Sigmoid colon (tissue), 7 donors: ENCODE measurements around the gene VPS50. TPM values are rescaled to one million over a fixed set of nuclear protein-coding genes. Genes with fewer than 3 reads are reported as not detected.

Experiments used
- DNase-seq: peaks from one replicate; pipeline ENCODE4 v3.0.0-alpha.2; 2019
- H3K27ac ChIP-seq, 4 donors: fragments of 200-600 bp; sonication (generic); one replicate each; pipeline ENCODE4 v1.5.1; 2016 to 2019; ENCODE audit warnings: mild to moderate bottlenecking in 1 of 4
- H3K27me3 ChIP-seq, 3 donors: fragments of 200-600 bp; sonication (generic); one replicate each; pipeline ENCODE4 v1.5.1; 2019; ENCODE audit warnings: mild to moderate bottlenecking in 1 of 3
- H3K36me3 ChIP-seq, 4 donors: fragments of 200-600 bp; sonication (generic); one replicate each; pipeline ENCODE4 v1.5.1; 2016 to 2019
- H3K4me1 ChIP-seq, 4 donors: fragments of 200-600 bp; sonication (generic); one replicate each; pipeline ENCODE4 v1.5.1; 2017 to 2019
- H3K4me3 ChIP-seq, 4 donors: fragments of 200-600 bp; sonication (generic); one replicate each; pipeline ENCODE4 v1.5.1; 2017 to 2019; ENCODE audit warnings: mild to moderate bottlenecking in 2 of 4, moderate library complexity in 1 of 4
- H3K9me3 ChIP-seq, 4 donors: fragments of 200-600 bp in 3 of 4; sonication (generic) in 3 of 4; one replicate each; pipeline versions ENCODE4 v1.5.1 to v1.6.1; 2013 to 2019
- CTCF ChIP-seq, 4 experiments: fragments of 450-650 bp in 3 of 4; fragments of 200-600 bp in 1 of 4; IDR thresholded peaks; one replicate each; pipeline ENCODE4 v1.5.1; 2016 to 2019; ENCODE audit warnings: antibody characterized with exemption in 4 of 4, mild to moderate bottlenecking in 3 of 4, moderate library complexity in 2 of 4
- EP300 ChIP-seq, 4 donors: sonication (generic); formaldehyde crosslinking; IDR thresholded peaks; one replicate each; pipeline ENCODE4 v1.6.1; 2017; ENCODE audit warnings: antibody characterized with exemption in 4 of 4
- POLR2A ChIP-seq, 2 donors: fragments of 450-650 bp; IDR thresholded peaks; one replicate each; pipeline ENCODE4 v1.6.1; 2016; ENCODE audit warnings: antibody characterized with exemption in 2 of 2, mild to moderate bottlenecking in 2 of 2, moderate library complexity in 2 of 2
- POLR2AphosphoS5 ChIP-seq, 4 donors: sonication (generic); formaldehyde crosslinking; IDR thresholded peaks; one replicate each; pipeline ENCODE4 v1.6.1; 2017; ENCODE audit warnings: antibody characterized with exemption in 4 of 4
- WGBS, 2 donors: extraction: QIAGEN DNeasy Blood & Tissue Kit; methylation state at CpG; one replicate each; pipeline ENCODE4 v1.1.7; 2013; 5-methylcytosine and 5-hydroxymethylcytosine counted together
- intact Hi-C: fragments of 100-400 bp; cut with DNase I; formaldehyde crosslinking; loops from one replicate; pipeline ENCODE4 v1.15.1; 2023
- polyA plus RNA-seq, 3 donors: library from polyadenylated mRNA; stranded (reverse); fragments of 200-250 nt; gene quantifications; one replicate each; pipeline ENCODE4 v1.2.3, GENCODE V29; 2013
- total RNA-seq, 4 donors: library from RNA; depleted of rRNA; stranded (reverse); fragments of >200 nt; gene quantifications; one replicate each; pipeline ENCODE4 v1.1.0, GENCODE V29; 2016
- donor health status: healthy with polysubstance abuse.
- donor health status: Bipolar disorder and iron deficiency.
- donor health status: healthy.

The VPS50 gene
- total and polyA plus RNA-seq, 7 donors = 4.8 to 36.4 (median 21.7) TPM

DNA sequence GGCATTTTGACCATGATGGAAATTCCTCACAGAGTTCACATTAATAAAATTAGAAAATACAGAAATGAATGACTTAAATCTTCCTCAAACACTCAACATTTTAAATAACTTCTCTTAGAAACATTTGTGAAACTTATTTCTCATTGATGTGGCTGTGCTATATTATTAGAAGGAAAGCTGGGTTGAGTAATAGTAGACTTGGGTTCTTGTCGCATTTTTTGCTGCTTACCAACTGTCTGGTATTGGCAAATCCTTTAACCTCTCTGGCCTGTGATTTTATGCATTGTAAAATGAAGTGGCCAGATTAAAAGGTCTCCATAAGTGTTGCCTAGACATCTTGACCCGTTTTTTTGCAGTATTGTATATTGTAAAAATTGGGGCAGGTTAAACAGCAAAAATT is 66.5 kb downstream of the VPS50 start:
- Histone ChIP-seq H3K4me1 (no peaks in the 10 kb centered on the region), H3K36me3 (peaks cover 0 to 44% (median 3%) of the 10 kb centered on the region in 4 donors), H3K27ac (no peak overlapping the region), H3K9me3 (no peaks in the 10 kb centered on the region), H3K27me3 (no peaks in the 10 kb centered on the region), H3K4me3 (no peak overlapping the region)
- no peak for DNase-seq
- intact Hi-C loops = no loop called here
- 85 to 90% methylated on average over 2 of the region's 2 CpGs for WGBS, 2 donors
- TF ChIP-seq POLR2A (IDR thresholded peaks at IDR 0.05) (no peak), POLR2AphosphoS5 (IDR thresholded peaks at IDR 0.05) (no peak)

DNA sequence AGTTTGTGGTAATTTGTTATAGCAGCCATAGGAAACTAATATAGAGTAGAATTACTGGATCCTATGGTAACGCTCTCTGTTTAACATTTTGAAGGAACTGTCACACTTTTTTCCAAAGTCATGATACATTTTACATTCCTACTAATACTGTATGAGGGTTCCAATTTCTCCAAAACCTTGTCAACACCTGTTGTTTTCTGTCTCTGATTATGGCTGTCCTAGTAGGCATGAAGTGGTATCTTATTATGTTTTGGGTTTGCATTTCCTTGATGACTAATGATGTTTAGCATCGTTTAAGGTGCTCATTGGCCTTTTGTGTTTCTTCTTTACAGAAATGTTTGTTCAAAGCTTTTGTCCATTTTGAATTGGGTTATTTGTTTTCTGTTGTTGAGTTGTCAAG is 69.6 kb downstream of the VPS50 start:
- Histone ChIP-seq H3K9me3 (no peaks in the 10 kb centered on the region), H3K4me1 (no peaks in the 10 kb centered on the region), H3K4me3 (no peak overlapping the region), H3K27me3 (no peaks in the 10 kb centered on the region), H3K36me3 (peaks cover 0 to 39% (median 3%) of the 10 kb centered on the region in 4 donors), H3K27ac (no peak overlapping the region)
- intact Hi-C loops = no loop called here
- TF ChIP-seq POLR2AphosphoS5 (IDR thresholded peaks at IDR 0.05) = no peak
- no peak for TF ChIP-seq POLR2A (IDR thresholded peaks at IDR 0.05)
- no peak for TF ChIP-seq CTCF (IDR thresholded peaks at IDR 0.05)
- no peak for TF ChIP-seq EP300 (IDR thresholded peaks at IDR 0.05)
- WGBS, 2 donors = 88 to 94% methylated on average over 2 of the region's 2 CpGs
- no peak for DNase-seq

DNA sequence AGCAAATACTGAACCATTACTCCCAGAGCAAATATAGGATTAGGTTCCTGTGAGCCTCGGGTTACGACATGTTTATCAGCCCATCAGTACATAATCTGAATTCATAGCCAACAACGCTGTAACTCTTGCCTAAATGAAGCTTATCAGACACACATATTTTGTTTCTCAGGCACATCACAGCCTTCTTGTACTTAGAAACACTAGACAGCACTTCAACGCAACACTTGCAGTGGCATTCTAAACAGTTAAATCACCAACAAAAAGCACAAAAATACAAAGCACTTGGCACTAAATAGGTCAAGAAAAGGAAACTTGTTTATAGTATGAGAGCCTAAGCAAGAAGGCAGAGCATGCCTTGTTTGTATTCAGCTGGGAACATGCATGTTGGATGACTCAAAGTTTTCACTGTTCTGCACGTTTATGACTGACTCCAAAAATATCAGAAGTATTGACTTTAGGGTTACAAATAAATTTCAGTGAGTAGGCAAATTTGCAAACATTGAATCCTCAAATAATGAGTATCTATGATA is 75.0 kb downstream of the VPS50 start:
- no peak for TF ChIP-seq POLR2AphosphoS5 (IDR thresholded peaks at IDR 0.05)
- TF ChIP-seq EP300 (IDR thresholded peaks at IDR 0.05) = no peak
- no peak for TF ChIP-seq POLR2A (IDR thresholded peaks at IDR 0.05)
- intact Hi-C loops = no loop called here
- no peak for DNase-seq
- WGBS, 2 donors = 80 to 83% methylated on average over 5 of the region's 5 CpGs
- no peaks in the 10 kb centered on the region for H3K27me3 ChIP-seq
- H3K36me3 ChIP-seq = peaks cover 0 to 53% (median 7%) of the 10 kb centered on the region in 4 donors
- H3K4me3 ChIP-seq = no peak overlapping the region
- no peaks in the 10 kb centered on the region for H3K9me3 ChIP-seq
- no peak overlapping the region for H3K27ac ChIP-seq
- no peaks in the 10 kb centered on the region for H3K4me1 ChIP-seq

DNA sequence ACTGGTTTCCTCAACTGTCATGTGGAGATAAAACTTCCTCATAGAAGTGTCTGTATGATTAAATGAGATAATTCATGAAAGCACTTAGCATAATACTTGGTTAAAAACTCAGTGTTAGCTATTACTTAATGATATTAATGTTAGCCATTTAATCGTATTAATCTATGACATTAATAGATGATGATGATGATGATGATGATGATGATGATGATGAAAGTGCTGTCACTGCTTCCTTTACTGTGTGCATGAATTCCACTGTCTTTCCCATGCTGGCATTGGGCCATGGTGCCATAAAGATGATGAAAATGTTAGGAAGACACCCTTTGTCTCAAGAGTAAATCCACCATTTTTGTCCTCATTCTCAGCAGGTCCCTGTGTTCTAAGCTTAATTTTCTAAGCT is 75.8 kb downstream of the VPS50 start:
- no peak overlapping the region for H3K4me3 ChIP-seq
- H3K27ac ChIP-seq = no peak overlapping the region
- no peaks in the 10 kb centered on the region for H3K4me1 ChIP-seq
- TF ChIP-seq CTCF (IDR thresholded peaks at IDR 0.05) = no peak
- no peak for TF ChIP-seq EP300 (IDR thresholded peaks at IDR 0.05)
- TF ChIP-seq POLR2A (IDR thresholded peaks at IDR 0.05) = no peak
- TF ChIP-seq POLR2AphosphoS5 (IDR thresholded peaks at IDR 0.05) = no peak
- no peaks in the 10 kb centered on the region for H3K9me3 ChIP-seq
- intact Hi-C loops = no loop called here
- WGBS, 2 donors = 96 to 99% methylated on average over 1 of the region's 1 CpG
- H3K36me3 ChIP-seq = peaks cover 0 to 60% (median 7%) of the 10 kb centered on the region in 4 donors
- H3K27me3 ChIP-seq = no peaks in the 10 kb centered on the region
- no peak for DNase-seq

DNA sequence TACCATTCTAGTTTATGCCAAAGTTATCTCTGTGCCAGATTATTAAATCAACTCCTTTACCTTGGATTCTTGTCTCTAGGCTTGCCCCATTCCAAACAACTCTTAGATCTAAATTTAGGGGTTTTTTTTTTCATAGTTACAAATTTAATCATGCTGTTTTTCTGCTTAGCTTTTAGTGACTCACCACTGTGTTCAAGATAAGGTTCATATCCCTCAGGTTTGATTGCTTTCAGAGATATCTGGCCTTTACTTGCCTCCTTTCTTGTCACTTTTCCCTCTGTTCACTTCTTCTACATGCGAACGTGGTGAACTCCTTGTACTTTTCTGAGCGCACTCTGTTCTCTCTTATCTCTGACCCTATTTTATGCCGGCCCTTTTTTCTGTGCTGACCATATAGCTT is 78.2 kb downstream of the VPS50 start:
- TF ChIP-seq POLR2AphosphoS5 (IDR thresholded peaks at IDR 0.05) = no peak
- TF ChIP-seq POLR2A (IDR thresholded peaks at IDR 0.05) = no peak
- no peak for TF ChIP-seq EP300 (IDR thresholded peaks at IDR 0.05)
- TF ChIP-seq CTCF (IDR thresholded peaks at IDR 0.05) = no peak

GRCh38 chr7:93314449-93314848 is 82.3 kb downstream of the VPS50 start:
- Histone ChIP-seq H3K9me3 (no peaks in the 10 kb centered on the region), H3K4me1 (no peaks in the 10 kb centered on the region), H3K27me3 (no peaks in the 10 kb centered on the region), H3K36me3 (peaks cover 0 to 34% (median under 1%) of the 10 kb centered on the region in 4 donors), H3K4me3 (no peak overlapping the region), H3K27ac (no peak overlapping the region)
- WGBS, 2 donors = 93 to 96% methylated on average over 3 of the region's 3 CpGs
- intact Hi-C loops = no loop called here
- DNase-seq = no peak
- TF ChIP-seq POLR2AphosphoS5 (IDR thresholded peaks at IDR 0.05) (no peak), CTCF (IDR thresholded peaks at IDR 0.05) (no peak), EP300 (IDR thresholded peaks at IDR 0.05) (no peak), POLR2A (IDR thresholded peaks at IDR 0.05) (no peak)

More for the DNA sequence above, 78.2 kb downstream of the VPS50 start:
- intact Hi-C loops = no loop called here
- Histone ChIP-seq H3K36me3 (peaks cover 0 to 61% (median 7%) of the 10 kb centered on the region in 4 donors), H3K4me1 (no peaks in the 10 kb centered on the region), H3K9me3 (no peaks in the 10 kb centered on the region), H3K27ac (no peak overlapping the region), H3K27me3 (no peaks in the 10 kb centered on the region), H3K4me3 (no peak overlapping the region)
- DNase-seq = no peak
- 92 to 95% methylated on average over 4 of the region's 4 CpGs for WGBS, 2 donors
